Thymus (tissue), 11 donors: ENCODE results near the gene NAP1L1. TPM values are rescaled to one million over a fixed set of nuclear protein-coding genes. Genes with fewer than 3 reads are reported as not detected.

ENCODE experiments used
- DNase-seq, 9 donors: peaks; one replicate each; pipeline ENCODE4 v3.0.0-alpha.2; 2013; ENCODE audit warnings: low spot score in 9 of 9, low read depth in 6 of 9, missing footprints in 1 of 9
- H3K27ac ChIP-seq, 2 donors: one replicate each; pipeline ENCODE4 v1.5.1; 2013; ENCODE audit warnings: control low read depth in 1 of 2, low read depth in 1 of 2, low read length in 1 of 2, mild to moderate bottlenecking in 1 of 2, moderate library complexity in 1 of 2
- H3K27me3 ChIP-seq, 2 donors: one replicate each; pipeline ENCODE4 v1.5.1; 2013; ENCODE audit warnings: low read length in 1 of 2; ENCODE audit not compliant: control insufficient read depth in 2 of 2, insufficient read depth in 1 of 2
- H3K36me3 ChIP-seq, 2 donors: one replicate each; pipeline ENCODE4 v1.5.1; 2013; ENCODE audit warnings: low read length in 1 of 2, mild to moderate bottlenecking in 1 of 2, moderate library complexity in 1 of 2; ENCODE audit not compliant: control insufficient read depth in 2 of 2, insufficient read depth in 2 of 2
- H3K4me1 ChIP-seq, 2 donors: one replicate each; pipeline ENCODE4 v1.5.1; 2013; ENCODE audit warnings: low read length in 2 of 2; ENCODE audit not compliant: control insufficient read depth in 2 of 2, insufficient read depth in 2 of 2
- H3K4me3 ChIP-seq, 2 donors: one replicate each; pipeline ENCODE4 v1.5.1; 2013; ENCODE audit warnings: low read length in 2 of 2, control low read depth in 1 of 2, mild to moderate bottlenecking in 1 of 2
- H3K9me3 ChIP-seq, 2 donors: one replicate each; pipeline ENCODE4 v1.5.1; 2013; ENCODE audit warnings: low read length in 1 of 2, mild to moderate bottlenecking in 1 of 2; ENCODE audit not compliant: control insufficient read depth in 2 of 2, insufficient read depth in 1 of 2
- WGBS: extraction: QIAGEN DNeasy Blood & Tissue Kit; methylation state at CpG from one replicate; pipeline ENCODE4 v1.1.7; 2013; 5-methylcytosine and 5-hydroxymethylcytosine counted together
- polyA plus RNA-seq: library from polyadenylated mRNA; stranded (reverse); fragments of 200-250 nt; gene quantifications from one replicate; pipeline ENCODE4 v1.2.3, GENCODE V29; 2013
- total RNA-seq: library from RNA; stranded (reverse); fragments of 120-200 nt; gene quantifications from one replicate; pipeline ENCODE4 v1.2.4, GENCODE V29; 2013
- donor health status: healthy.

NAP1L1 gene
- total and polyA plus RNA-seq, 2 donors, result 284 to 548 TPM

DNA sequence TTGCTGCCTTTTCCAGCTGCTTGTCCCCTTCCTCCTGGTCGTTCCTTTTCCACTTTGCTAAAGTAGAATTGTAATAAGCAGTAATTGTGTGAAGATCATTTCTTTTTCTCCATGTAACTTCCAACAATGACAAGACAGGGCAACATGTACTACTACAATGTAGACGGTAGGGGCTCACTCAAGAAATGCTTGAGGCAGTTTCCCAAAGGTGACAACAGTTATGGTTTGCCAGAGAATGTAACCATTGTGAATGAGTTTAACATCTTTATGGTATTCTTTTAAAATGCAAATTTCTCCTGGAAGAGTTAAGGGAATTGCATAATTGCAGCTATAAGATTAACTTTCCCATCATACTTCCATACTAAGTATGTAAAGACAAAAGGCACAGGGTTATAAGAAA lies 29.1 kb downstream of the NAP1L1 start:
- no peak for DNase-seq
- Histone ChIP-seq H3K36me3 (peaks cover 7 to 72% of the 10 kb centered on the region in 2 donors), H3K27ac (no peak overlapping the region), H3K9me3 (no peaks in the 10 kb centered on the region), H3K4me3 (no peak overlapping the region), H3K4me1 (no peaks in the 10 kb centered on the region), H3K27me3 (no peaks in the 10 kb centered on the region)
- WGBS, result 97% methylated on average over 2 of the region's 2 CpGs

DNA sequence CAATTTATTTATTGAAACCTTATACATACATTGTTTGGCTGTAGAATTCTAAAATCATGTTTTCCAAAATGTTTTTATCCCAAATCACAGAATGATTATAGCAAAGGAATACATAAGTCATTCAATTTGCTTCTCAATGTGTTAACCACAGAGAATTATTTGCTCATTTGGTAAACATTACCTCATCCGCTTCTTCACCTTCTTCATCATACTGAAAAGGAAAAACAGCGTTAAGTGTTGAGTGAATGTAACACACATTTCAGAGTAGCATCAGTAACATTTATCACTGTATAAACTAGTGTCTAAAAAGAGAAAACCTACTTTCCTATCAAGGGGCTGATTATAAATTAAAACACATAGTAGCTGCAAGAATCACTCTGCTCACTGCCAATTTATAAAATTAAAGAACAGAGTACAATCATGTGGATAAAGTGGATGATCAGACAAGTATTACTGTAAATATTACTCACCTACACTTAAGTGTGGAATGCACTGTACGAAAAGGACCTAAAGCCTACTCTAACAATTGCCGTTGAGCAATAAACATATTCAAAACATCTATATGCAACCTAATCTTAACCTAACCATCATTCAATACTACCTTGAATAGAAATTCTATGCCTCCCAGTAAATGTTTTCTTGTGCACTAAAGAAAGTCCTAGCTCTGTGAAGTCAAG lies 34.8 kb downstream of the NAP1L1 start:
- H3K4me3 ChIP-seq, result no peak overlapping the region
- 97% methylated on average over 4 of the region's 4 CpGs for WGBS
- no peak for DNase-seq
- no peaks in the 10 kb centered on the region for H3K9me3 ChIP-seq
- no peaks in the 10 kb centered on the region for H3K4me1 ChIP-seq
- no peaks in the 10 kb centered on the region for H3K27me3 ChIP-seq
- H3K27ac ChIP-seq, result no peak overlapping the region
- peaks cover 3 to 51% of the 10 kb centered on the region in 2 donors for H3K36me3 ChIP-seq

DNA sequence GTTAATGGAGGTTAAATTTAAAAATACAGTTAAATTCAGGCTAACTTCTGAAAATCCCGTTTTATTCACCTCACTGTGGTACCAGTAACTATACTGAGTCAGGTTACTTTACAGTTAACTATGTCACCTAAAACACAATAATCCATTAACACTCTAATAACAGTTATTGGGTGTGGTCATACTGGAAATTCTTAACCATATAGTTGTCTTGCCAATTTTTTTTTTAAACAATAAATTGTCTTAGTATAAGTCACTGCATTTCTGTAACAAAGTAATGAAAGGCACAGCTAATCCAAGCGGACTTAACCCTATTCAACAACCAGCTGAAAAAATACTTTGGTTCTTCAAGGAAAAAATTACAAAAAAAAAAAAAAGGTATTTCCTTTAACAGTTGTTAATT lies 36.7 kb downstream of the NAP1L1 start:
- Histone ChIP-seq H3K4me1 (no peaks in the 10 kb centered on the region), H3K27ac (no peak overlapping the region), H3K4me3 (no peak overlapping the region), H3K27me3 (no peaks in the 10 kb centered on the region), H3K36me3 (peaks cover 3 to 46% of the 10 kb centered on the region in 2 donors), H3K9me3 (no peaks in the 10 kb centered on the region)
- no peak for DNase-seq
- 98% methylated on average over 2 of the region's 2 CpGs for WGBS

DNA sequence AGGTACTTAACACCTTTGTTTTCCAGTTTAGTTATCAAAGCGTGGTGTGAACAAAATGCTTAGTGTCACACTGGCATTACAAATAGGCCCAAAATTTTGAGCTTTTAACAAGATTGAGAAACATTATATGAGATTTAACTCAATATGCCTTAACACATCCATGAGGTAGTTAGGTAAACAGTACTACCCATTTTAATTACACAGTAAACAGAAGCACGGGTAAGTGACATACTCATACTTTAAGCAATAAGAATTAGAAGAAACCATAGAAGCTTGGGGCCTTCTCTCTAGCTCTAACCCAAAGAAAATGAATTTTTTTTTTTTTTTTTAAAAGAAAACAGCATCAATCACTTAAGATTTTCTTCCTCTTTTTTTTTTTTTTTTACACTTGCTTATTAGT lies 37.4 kb downstream of the NAP1L1 start:
- no peak for DNase-seq
- no peak overlapping the region for H3K4me3 ChIP-seq
- H3K27ac ChIP-seq, result no peak overlapping the region
- WGBS, result 97% methylated on average over 2 of the region's 2 CpGs
- H3K27me3 ChIP-seq, result no peaks in the 10 kb centered on the region
- H3K36me3 ChIP-seq, result peaks cover 3 to 42% of the 10 kb centered on the region in 2 donors
- H3K4me1 ChIP-seq, result no peaks in the 10 kb centered on the region
- no peaks in the 10 kb centered on the region for H3K9me3 ChIP-seq

DNA sequence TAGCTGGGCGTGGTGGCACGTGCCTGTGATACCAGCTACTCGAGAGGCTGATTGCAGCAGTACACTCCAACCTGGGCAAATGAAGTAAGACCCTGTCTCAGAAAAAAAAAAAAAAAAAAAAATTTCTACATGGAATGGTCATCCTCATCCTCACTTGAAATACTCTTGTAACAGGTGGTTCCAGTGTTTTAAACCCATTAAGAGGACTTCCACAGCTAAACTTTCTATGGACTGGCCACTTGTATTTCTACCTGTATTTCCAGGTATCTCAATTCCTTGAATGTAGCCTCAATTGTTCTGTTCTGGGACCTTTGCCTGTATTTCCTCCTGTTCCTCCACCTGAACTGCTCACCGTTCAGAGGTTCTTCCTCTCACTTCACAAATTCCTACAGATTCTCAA lies 41.1 kb downstream of the NAP1L1 start:
- Histone ChIP-seq H3K4me3 (no peak overlapping the region), H3K27me3 (no peaks in the 10 kb centered on the region), H3K4me1 (no peaks in the 10 kb centered on the region), H3K27ac (no peak overlapping the region), H3K9me3 (no peaks in the 10 kb centered on the region), H3K36me3 (peaks cover 0 to 13% of the 10 kb centered on the region in 2 donors)
- 97% methylated on average over 4 of the region's 4 CpGs for WGBS
- no peak for DNase-seq

DNA sequence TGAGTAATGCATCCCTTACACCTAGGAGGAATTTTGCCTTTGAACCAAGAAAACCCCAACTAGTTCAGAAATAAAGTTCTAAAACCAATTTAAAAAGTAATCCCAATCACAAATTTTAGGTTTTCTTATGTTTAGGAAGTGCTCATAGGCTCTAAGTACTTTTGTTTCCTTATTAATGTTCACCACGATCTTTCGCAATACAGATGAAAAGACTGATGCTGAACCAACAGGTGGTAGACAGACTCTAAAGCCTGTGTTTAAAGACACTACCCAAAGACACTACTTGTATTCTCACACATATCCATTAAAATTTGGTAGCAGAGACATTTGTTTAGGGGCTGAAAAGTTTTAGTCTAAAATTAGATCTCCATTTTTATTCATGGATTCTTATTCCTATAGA lies 42.3 kb downstream of the NAP1L1 start:
- Histone ChIP-seq H3K9me3 (no peaks in the 10 kb centered on the region), H3K4me3 (no peak overlapping the region), H3K27me3 (no peaks in the 10 kb centered on the region), H3K4me1 (peaks cover 0 to 2% of the 10 kb centered on the region in 2 donors), H3K36me3 (peaks cover 0 to 13% of the 10 kb centered on the region in 2 donors), H3K27ac (no peak overlapping the region)
- DNase-seq, result no peak
- WGBS, result 90% methylated on average over 2 of the region's 2 CpGs

DNA sequence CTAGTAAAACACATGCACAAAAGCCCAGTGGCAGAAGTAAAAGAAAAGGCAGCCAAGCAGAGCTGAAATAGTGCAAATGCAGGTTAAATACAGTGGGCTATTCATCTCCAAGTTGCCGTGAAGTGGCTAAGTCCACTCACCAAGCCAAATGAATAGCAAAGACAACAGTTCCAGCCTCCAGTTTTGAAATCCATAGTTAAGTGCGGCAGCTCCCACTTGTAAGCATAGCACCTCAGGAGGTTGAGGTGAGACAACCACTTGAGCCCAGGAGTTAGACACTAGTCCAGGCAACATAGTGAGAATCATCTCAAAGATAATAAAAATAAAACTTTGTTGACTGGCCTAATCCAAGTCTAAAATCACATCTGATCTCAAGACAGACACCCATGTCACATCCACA lies 43.1 kb downstream of the NAP1L1 start:
- no peaks in the 10 kb centered on the region for H3K27me3 ChIP-seq
- H3K36me3 ChIP-seq, result peaks cover 0 to 13% of the 10 kb centered on the region in 2 donors
- no peaks in the 10 kb centered on the region for H3K9me3 ChIP-seq
- H3K4me3 ChIP-seq, result no peak overlapping the region
- WGBS, result 98% methylated on average over 2 of the region's 2 CpGs
- no peak for DNase-seq
- H3K4me1 ChIP-seq, result peaks cover 0 to 2% of the 10 kb centered on the region in 2 donors
- no peak overlapping the region for H3K27ac ChIP-seq

DNA sequence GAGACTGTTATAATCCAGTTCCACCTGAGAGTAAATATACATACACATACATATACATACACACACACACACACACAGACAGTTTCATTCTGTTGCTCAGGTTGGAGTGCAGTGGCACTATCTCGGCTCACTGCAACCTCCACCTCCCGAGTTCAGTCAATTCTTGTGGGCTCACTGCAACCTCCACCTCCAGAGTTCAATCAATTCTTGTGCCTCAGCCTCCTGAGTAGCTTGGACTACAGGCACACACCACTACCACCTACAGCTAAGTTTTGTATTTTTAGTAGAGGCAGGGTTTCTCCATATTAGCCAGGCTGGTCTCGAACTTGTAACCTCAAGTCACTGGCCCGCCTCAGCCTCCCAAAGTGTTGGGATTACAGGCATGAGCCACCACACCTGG lies 44.0 kb downstream of the NAP1L1 start:
- Histone ChIP-seq H3K4me3 (no peak overlapping the region), H3K27ac (no peak overlapping the region), H3K36me3 (peaks cover 0 to 13% of the 10 kb centered on the region in 2 donors), H3K4me1 (peaks cover 0 to 2% of the 10 kb centered on the region in 2 donors), H3K27me3 (no peaks in the 10 kb centered on the region), H3K9me3 (no peaks in the 10 kb centered on the region)
- 96% methylated on average over 4 of the region's 4 CpGs for WGBS
- no peak for DNase-seq

DNA sequence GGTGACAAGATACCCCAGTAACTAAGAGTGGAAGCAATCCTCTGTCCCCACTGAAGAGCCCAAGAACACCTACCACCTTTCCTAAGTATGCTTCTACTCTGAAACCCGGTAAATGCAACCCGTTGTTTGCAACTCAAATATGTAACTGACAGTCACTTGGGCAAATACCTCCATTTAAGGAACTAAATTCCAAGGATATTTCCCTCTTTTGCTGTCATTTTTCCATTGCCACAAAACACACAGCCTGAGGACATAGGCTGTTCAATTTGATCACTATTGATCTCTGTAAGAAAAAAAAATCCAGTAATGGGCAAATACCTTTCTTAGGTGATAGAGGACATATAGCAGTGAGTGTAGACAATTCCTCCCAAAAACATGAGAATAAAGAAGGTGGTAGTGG lies 46.3 kb downstream of the NAP1L1 start:
- Histone ChIP-seq H3K4me1 (peaks cover 0 to 2% of the 10 kb centered on the region in 2 donors), H3K27ac (no peak overlapping the region), H3K4me3 (no peak overlapping the region), H3K9me3 (no peaks in the 10 kb centered on the region), H3K27me3 (peaks cover 0 to 5% of the 10 kb centered on the region in 2 donors), H3K36me3 (peaks cover 0 to 4% of the 10 kb centered on the region in 2 donors)
- 69% methylated on average over 2 of the region's 2 CpGs for WGBS
- no peak for DNase-seq
